Measurements from ENCODE around the gene DOCK2.

DNA sequence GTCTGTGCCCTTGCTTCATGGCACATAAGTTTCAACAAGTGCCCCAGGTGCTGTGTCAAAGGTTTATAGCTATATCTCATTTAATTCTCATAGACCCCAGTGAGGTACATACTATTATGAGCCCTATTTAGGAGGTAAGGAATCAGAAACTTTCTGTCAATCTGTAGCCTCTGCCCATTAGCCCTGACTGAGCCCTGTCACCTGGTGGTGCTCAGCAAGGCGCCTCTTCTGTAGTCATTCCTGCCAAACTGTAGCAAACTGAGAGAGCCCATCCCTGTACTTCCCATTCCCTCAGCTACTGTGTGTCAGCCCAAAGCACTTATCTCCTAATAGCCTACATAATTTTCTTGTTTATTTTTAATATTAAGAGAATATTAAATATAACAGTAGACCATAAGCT, 422.1 kb downstream of the DOCK2 start:
- TF ChIP-seq, protein P1, sequence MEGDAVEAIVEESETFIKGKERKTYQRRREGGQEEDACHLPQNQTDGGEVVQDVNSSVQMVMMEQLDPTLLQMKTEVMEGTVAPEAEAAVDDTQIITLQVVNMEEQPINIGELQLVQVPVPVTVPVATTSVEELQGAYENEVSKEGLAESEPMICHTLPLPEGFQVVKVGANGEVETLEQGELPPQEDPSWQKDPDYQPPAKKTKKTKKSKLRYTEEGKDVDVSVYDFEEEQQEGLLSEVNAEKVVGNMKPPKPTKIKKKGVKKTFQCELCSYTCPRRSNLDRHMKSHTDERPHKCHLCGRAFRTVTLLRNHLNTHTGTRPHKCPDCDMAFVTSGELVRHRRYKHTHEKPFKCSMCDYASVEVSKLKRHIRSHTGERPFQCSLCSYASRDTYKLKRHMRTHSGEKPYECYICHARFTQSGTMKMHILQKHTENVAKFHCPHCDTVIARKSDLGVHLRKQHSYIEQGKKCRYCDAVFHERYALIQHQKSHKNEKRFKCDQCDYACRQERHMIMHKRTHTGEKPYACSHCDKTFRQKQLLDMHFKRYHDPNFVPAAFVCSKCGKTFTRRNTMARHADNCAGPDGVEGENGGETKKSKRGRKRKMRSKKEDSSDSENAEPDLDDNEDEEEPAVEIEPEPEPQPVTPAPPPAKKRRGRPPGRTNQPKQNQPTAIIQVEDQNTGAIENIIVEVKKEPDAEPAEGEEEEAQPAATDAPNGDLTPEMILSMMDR (IDR thresholded peaks at IDR 0.05) = no peak
- no peak for TF ChIP-seq POLR2A (IDR thresholded peaks at IDR 0.05)
